Measurements from ENCODE around the gene CBFB.

- TF ChIP-seq ZNF776 (CRISPR knock-in tag; IDR thresholded peaks at IDR 0.05) (no peak), FOSL1 (CRISPR knock-in tag; IDR thresholded peaks at IDR 0.05; ENCODE audit: borderline replicate concordance) (no peak), RFX5 (IDR thresholded peaks at IDR 0.05; ENCODE audit: low read depth, low read length) (no peak), CREBL2 (CRISPR knock-in tag; IDR thresholded peaks at IDR 0.05; ENCODE audit: borderline replicate concordance) (no peak), NFE2 (CRISPR knock-in tag; IDR thresholded peaks at IDR 0.05) (no peak), ZKSCAN8 (CRISPR knock-in tag; IDR thresholded peaks at IDR 0.05; ENCODE audit: borderline replicate concordance) (no peak), POLR2G (IDR thresholded peaks at IDR 0.05; ENCODE audit: low read depth, low read length) (no peak), ZNF124 (CRISPR knock-in tag; IDR thresholded peaks at IDR 0.05) (no peak), GABPA (IDR thresholded peaks at IDR 0.05; ENCODE audit: low read depth, low read length) (no peak), GABPA (CRISPR knock-in tag; IDR thresholded peaks at IDR 0.05; ENCODE audit: low read depth) (no peak), MEIS2 (CRISPR knock-in tag; IDR thresholded peaks at IDR 0.05) (no peak), EZH2 (conservative IDR thresholded peaks at IDR 0.05; ENCODE audit: low read depth, low read length) (no peak)
- TF ChIP-seq, protein P1, sequence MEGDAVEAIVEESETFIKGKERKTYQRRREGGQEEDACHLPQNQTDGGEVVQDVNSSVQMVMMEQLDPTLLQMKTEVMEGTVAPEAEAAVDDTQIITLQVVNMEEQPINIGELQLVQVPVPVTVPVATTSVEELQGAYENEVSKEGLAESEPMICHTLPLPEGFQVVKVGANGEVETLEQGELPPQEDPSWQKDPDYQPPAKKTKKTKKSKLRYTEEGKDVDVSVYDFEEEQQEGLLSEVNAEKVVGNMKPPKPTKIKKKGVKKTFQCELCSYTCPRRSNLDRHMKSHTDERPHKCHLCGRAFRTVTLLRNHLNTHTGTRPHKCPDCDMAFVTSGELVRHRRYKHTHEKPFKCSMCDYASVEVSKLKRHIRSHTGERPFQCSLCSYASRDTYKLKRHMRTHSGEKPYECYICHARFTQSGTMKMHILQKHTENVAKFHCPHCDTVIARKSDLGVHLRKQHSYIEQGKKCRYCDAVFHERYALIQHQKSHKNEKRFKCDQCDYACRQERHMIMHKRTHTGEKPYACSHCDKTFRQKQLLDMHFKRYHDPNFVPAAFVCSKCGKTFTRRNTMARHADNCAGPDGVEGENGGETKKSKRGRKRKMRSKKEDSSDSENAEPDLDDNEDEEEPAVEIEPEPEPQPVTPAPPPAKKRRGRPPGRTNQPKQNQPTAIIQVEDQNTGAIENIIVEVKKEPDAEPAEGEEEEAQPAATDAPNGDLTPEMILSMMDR (CRISPR knock-in tag; IDR thresholded peaks at IDR 0.05): no peak
- TF ChIP-seq, protein P2, sequence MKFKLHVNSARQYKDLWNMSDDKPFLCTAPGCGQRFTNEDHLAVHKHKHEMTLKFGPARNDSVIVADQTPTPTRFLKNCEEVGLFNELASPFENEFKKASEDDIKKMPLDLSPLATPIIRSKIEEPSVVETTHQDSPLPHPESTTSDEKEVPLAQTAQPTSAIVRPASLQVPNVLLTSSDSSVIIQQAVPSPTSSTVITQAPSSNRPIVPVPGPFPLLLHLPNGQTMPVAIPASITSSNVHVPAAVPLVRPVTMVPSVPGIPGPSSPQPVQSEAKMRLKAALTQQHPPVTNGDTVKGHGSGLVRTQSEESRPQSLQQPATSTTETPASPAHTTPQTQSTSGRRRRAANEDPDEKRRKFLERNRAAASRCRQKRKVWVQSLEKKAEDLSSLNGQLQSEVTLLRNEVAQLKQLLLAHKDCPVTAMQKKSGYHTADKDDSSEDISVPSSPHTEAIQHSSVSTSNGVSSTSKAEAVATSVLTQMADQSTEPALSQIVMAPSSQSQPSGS (CRISPR knock-in tag; IDR thresholded peaks at IDR 0.05): no peak
- TF ChIP-seq, protein P3, sequence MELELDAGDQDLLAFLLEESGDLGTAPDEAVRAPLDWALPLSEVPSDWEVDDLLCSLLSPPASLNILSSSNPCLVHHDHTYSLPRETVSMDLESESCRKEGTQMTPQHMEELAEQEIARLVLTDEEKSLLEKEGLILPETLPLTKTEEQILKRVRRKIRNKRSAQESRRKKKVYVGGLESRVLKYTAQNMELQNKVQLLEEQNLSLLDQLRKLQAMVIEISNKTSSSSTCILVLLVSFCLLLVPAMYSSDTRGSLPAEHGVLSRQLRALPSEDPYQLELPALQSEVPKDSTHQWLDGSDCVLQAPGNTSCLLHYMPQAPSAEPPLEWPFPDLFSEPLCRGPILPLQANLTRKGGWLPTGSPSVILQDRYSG (CRISPR knock-in tag; IDR thresholded peaks at IDR 0.05): no peak
Observed at GRCh38 chr16:67022531-67023214, 6.3 kb upstream of the CBFB start.
